Smooth muscle cell (in vitro differentiated cells): ENCODE results near the gene KBTBD12. TPM values are rescaled to one million over a fixed set of nuclear protein-coding genes. Genes with fewer than 3 reads are reported as not detected.

Experiments used
- DNase-seq: peaks from one replicate; lab custom pipeline; 2025; ENCODE audit not compliant: unreplicated experiment; lab: John Stamatoyannopoulos, UW
- H2AFZ ChIP-seq: fragments of 200-600 bp; sonication (generic); 2 replicates; pipeline ENCODE4 v1.6.0; 2016; ENCODE audit warnings: antibody characterized with exemption, low read depth, mild to moderate bottlenecking
- H3F3A ChIP-seq: fragments of 200-600 bp; sonication (generic); 2 replicates; pipeline ENCODE4 v1.6.0; 2017; ENCODE audit warnings: antibody characterized with exemption, low read depth
- H3K27ac ChIP-seq: fragments of 200-600 bp; sonication (generic); 2 replicates; pipeline ENCODE4 v1.5.1; 2016; ENCODE audit warnings: low read depth, mild to moderate bottlenecking
- H3K27me3 ChIP-seq: fragments of 200-600 bp; sonication (generic); 2 replicates; pipeline ENCODE4 v1.6.1; 2016; ENCODE audit warnings: low read depth, mild to moderate bottlenecking
- H3K36me3 ChIP-seq: fragments of 200-600 bp; sonication (generic); 2 replicates; pipeline ENCODE4 v1.5.1; 2016; ENCODE audit warnings: low read depth
- H3K4me1 ChIP-seq: fragments of 200-600 bp; sonication (generic); 2 replicates; pipeline ENCODE4 v1.5.1; 2016; ENCODE audit warnings: low read depth
- H3K4me2 ChIP-seq: fragments of 200-600 bp; sonication (generic); 2 replicates; pipeline ENCODE4 v1.6.0; 2016; ENCODE audit warnings: mild to moderate bottlenecking
- H3K4me3 ChIP-seq: fragments of 200-600 bp; sonication (generic); 2 replicates; pipeline ENCODE4 v1.5.1; 2016; ENCODE audit warnings: mild to moderate bottlenecking
- H3K79me2 ChIP-seq: fragments of 200-600 bp; sonication (generic); 2 replicates; pipeline ENCODE4 v1.6.0; 2016; ENCODE audit warnings: low read depth, mild to moderate bottlenecking
- H3K9ac ChIP-seq: fragments of 200-600 bp; sonication (generic); 2 replicates; pipeline ENCODE4 v1.6.0; 2016; ENCODE audit warnings: low read depth
- H3K9me3 ChIP-seq: fragments of 200-600 bp; sonication (generic); replicated peaks from 2 replicates; pipeline ENCODE4 v1.5.1; 2016; ENCODE audit warnings: low read depth
- H4K20me1 ChIP-seq: fragments of 200-600 bp; sonication (generic); 2 replicates; pipeline ENCODE4 v1.6.0; 2016; ENCODE audit warnings: low read depth
- CTCF ChIP-seq: fragments of 200-600 bp; sonication (generic); IDR thresholded peaks from 2 replicates; pipeline ENCODE4 v1.5.1; 2017; ENCODE audit warnings: borderline replicate concordance, mild to moderate bottlenecking, antibody characterized with exemption; ENCODE audit not compliant: insufficient read depth, poor library complexity, severe bottlenecking
- WGBS: methylation state at CpG from one replicate; pipeline ENCODE4 v1.1.7; 2016; ENCODE audit warnings: low lambda C conversion rate; 5-methylcytosine and 5-hydroxymethylcytosine counted together
- polyA plus RNA-seq: library from polyadenylated mRNA; unstranded; fragments of >200 nt; fragmentation: Nextera tagmentation; extraction: Ambion mirVana; gene quantifications from 2 replicates; pipeline ENCODE4 v1.2.1, GENCODE V29; 2016
- total RNA-seq: library from RNA; depleted of rRNA; stranded (reverse); fragments of >200 nt; gene quantifications from 2 replicates; pipeline ENCODE4 v1.2.3, GENCODE V29; 2014

The KBTBD12 gene
- total and polyA plus RNA-seq, 2 experiments from 2014 or later, result not detected

GRCh38 chr3:127925384-127925783 is 10.4 kb downstream of the KBTBD12 start:
- H3K4me2 ChIP-seq, result no peak overlapping the region
- no peaks in the 10 kb centered on the region for H3K4me1 ChIP-seq
- no peak for DNase-seq
- H3K27ac ChIP-seq, result no peak overlapping the region
- no peaks in the 10 kb centered on the region for H3K9me3 ChIP-seq
- H3K9ac ChIP-seq, result no peak overlapping the region
- no peaks in the 10 kb centered on the region for H3K36me3 ChIP-seq
- 74% methylated on average over 2 of the region's 2 CpGs for WGBS
- peaks cover 23% of the 10 kb centered on the region for H3K27me3 ChIP-seq
- H3F3A ChIP-seq, result no peaks in the 10 kb centered on the region
- H3K4me3 ChIP-seq, result no peak overlapping the region
- no peaks in the 10 kb centered on the region for H3K79me2 ChIP-seq
- no peak overlapping the region for H2AFZ ChIP-seq
- no peaks in the 10 kb centered on the region for H4K20me1 ChIP-seq
- no peak for TF ChIP-seq CTCF

- no peak for TF ChIP-seq CTCF
- no peaks in the 10 kb centered on the region for H3K4me1 ChIP-seq
- peaks cover 12% of the 10 kb centered on the region for H3K27me3 ChIP-seq
- no peak overlapping the region for H2AFZ ChIP-seq
- H3K4me2 ChIP-seq, result no peak overlapping the region
- no peak overlapping the region for H3K9ac ChIP-seq
- no peak for DNase-seq
- no peak overlapping the region for H3K27ac ChIP-seq
- H3K79me2 ChIP-seq, result no peaks in the 10 kb centered on the region
- H3K4me3 ChIP-seq, result no peak overlapping the region
- H4K20me1 ChIP-seq, result no peaks in the 10 kb centered on the region
- H3K36me3 ChIP-seq, result no peaks in the 10 kb centered on the region
- no peaks in the 10 kb centered on the region for H3K9me3 ChIP-seq
- no peaks in the 10 kb centered on the region for H3F3A ChIP-seq
- 89% methylated on average over 3 of the region's 3 CpGs for WGBS
Measured at GRCh38 chr3:127927829-127928604, 13.0 kb downstream of the KBTBD12 start.

- Histone ChIP-seq H3K27ac (no peak overlapping the region), H3F3A (no peaks in the 10 kb centered on the region), H2AFZ (no peak overlapping the region), H3K4me3 (no peak overlapping the region), H3K79me2 (no peaks in the 10 kb centered on the region), H3K4me1 (no peaks in the 10 kb centered on the region), H3K27me3 (peaks cover 18% of the 10 kb centered on the region), H4K20me1 (no peaks in the 10 kb centered on the region), H3K9ac (no peak overlapping the region), H3K4me2 (no peak overlapping the region), H3K36me3 (no peaks in the 10 kb centered on the region), H3K9me3 (no peaks in the 10 kb centered on the region)
- no peak for TF ChIP-seq CTCF
- no peak for DNase-seq
- WGBS, result 78% methylated on average over 5 of the region's 5 CpGs
Measured at GRCh38 chr3:127929818-127930413, 14.9 kb downstream of the KBTBD12 start.
